GM23338 (cell line): ENCODE results near the gene FBXL2.

Experiments
- CREB1 ChIP-seq: fragments of 250-450 bp; sonication (Bioruptor Pico); IDR thresholded peaks from 2 replicates; pipeline ENCODE4 v1.5.0; 2020; ENCODE audit warnings: low read depth, mild to moderate bottlenecking, moderate library complexity
- CTCF ChIP-seq, 2 experiments: fragments of 200-600 bp in 1 of 2; sonication (generic) in 1 of 2; conservative IDR thresholded peaks; 2 replicates each; pipeline versions ENCODE4 v1.5.1 to v1.6.1; 2016 to 2017; ENCODE audit warnings: antibody characterized with exemption in 2 of 2, low read depth in 2 of 2, mild to moderate bottlenecking in 2 of 2, moderate library complexity in 1 of 2
- EZH2 ChIP-seq: fragments of 200-600 bp; sonication (generic); IDR thresholded peaks from one replicate; pipeline ENCODE4 v1.8.0; 2017; ENCODE audit warnings: antibody characterized with exemption, mild to moderate bottlenecking, low read depth; ENCODE audit not compliant: unreplicated experiment
- EZH2phosphoT487 ChIP-seq: fragments of 200-600 bp; sonication (generic); IDR thresholded peaks from one replicate; pipeline ENCODE4 v1.8.1; 2018; ENCODE audit warnings: antibody characterized with exemption; ENCODE audit not compliant: unreplicated experiment
- JUNB ChIP-seq: IDR thresholded peaks from one replicate; pipeline ENCODE4 v1.6.1; 2016; ENCODE audit warnings: antibody characterized with exemption; ENCODE audit not compliant: unreplicated experiment
- NANOG ChIP-seq: IDR thresholded peaks from 2 replicates; pipeline ENCODE4 v1.6.1; 2016; ENCODE audit warnings: antibody characterized with exemption, borderline replicate concordance
- POLR2AphosphoS5 ChIP-seq: IDR thresholded peaks from 2 replicates; pipeline ENCODE4 v1.6.1; 2016; ENCODE audit warnings: antibody characterized with exemption, low read depth
- REST ChIP-seq: IDR thresholded peaks from one replicate; pipeline ENCODE4 v1.6.1; 2018; ENCODE audit warnings: antibody characterized with exemption; ENCODE audit not compliant: unreplicated experiment
- STAT1 ChIP-seq: IDR thresholded peaks from one replicate; pipeline ENCODE4 v1.6.1; 2016; ENCODE audit warnings: antibody characterized with exemption; ENCODE audit not compliant: unreplicated experiment
- ZNF114 ChIP-seq: fragments of 250-450 bp; sonication (Bioruptor Pico); IDR thresholded peaks from 2 replicates; pipeline ENCODE4 v1.5.0; 2020; ENCODE audit warnings: mild to moderate bottlenecking, moderate library complexity
- ZNF331 ChIP-seq: fragments of 250-450 bp; sonication (Bioruptor Pico); IDR thresholded peaks from 2 replicates; pipeline ENCODE4 v1.5.0; 2020; ENCODE audit warnings: low read depth, mild to moderate bottlenecking, moderate library complexity
- TF ChIP-seq, protein P1 (sequence below): IDR thresholded peaks from 2 replicates; pipeline ENCODE4 v1.6.1; 2016; ENCODE audit warnings: antibody characterized with exemption
- TF ChIP-seq, protein P2 (sequence below): fragments of 250-450 bp; sonication (Bioruptor Pico); IDR thresholded peaks from 2 replicates; pipeline ENCODE4 v1.5.0; 2020; ENCODE audit warnings: mild to moderate bottlenecking, moderate library complexity

- TF ChIP-seq CTCF (conservative IDR thresholded peaks at IDR 0.05; ENCODE audit: low read depth in 2 of 2) (no peak), ZNF331 (CRISPR knock-in tag) (no peak), REST (no peak), EZH2phosphoT487 (no peak), EZH2 (no peak), POLR2AphosphoS5 (no peak), JUNB (no peak), STAT1 (no peak), ZNF114 (CRISPR knock-in tag) (no peak), NANOG (no peak), CREB1 (CRISPR knock-in tag) (no peak)
- TF ChIP-seq, protein P1, sequence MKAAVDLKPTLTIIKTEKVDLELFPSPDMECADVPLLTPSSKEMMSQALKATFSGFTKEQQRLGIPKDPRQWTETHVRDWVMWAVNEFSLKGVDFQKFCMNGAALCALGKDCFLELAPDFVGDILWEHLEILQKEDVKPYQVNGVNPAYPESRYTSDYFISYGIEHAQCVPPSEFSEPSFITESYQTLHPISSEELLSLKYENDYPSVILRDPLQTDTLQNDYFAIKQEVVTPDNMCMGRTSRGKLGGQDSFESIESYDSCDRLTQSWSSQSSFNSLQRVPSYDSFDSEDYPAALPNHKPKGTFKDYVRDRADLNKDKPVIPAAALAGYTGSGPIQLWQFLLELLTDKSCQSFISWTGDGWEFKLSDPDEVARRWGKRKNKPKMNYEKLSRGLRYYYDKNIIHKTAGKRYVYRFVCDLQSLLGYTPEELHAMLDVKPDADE, result no peak
- TF ChIP-seq, protein P2, sequence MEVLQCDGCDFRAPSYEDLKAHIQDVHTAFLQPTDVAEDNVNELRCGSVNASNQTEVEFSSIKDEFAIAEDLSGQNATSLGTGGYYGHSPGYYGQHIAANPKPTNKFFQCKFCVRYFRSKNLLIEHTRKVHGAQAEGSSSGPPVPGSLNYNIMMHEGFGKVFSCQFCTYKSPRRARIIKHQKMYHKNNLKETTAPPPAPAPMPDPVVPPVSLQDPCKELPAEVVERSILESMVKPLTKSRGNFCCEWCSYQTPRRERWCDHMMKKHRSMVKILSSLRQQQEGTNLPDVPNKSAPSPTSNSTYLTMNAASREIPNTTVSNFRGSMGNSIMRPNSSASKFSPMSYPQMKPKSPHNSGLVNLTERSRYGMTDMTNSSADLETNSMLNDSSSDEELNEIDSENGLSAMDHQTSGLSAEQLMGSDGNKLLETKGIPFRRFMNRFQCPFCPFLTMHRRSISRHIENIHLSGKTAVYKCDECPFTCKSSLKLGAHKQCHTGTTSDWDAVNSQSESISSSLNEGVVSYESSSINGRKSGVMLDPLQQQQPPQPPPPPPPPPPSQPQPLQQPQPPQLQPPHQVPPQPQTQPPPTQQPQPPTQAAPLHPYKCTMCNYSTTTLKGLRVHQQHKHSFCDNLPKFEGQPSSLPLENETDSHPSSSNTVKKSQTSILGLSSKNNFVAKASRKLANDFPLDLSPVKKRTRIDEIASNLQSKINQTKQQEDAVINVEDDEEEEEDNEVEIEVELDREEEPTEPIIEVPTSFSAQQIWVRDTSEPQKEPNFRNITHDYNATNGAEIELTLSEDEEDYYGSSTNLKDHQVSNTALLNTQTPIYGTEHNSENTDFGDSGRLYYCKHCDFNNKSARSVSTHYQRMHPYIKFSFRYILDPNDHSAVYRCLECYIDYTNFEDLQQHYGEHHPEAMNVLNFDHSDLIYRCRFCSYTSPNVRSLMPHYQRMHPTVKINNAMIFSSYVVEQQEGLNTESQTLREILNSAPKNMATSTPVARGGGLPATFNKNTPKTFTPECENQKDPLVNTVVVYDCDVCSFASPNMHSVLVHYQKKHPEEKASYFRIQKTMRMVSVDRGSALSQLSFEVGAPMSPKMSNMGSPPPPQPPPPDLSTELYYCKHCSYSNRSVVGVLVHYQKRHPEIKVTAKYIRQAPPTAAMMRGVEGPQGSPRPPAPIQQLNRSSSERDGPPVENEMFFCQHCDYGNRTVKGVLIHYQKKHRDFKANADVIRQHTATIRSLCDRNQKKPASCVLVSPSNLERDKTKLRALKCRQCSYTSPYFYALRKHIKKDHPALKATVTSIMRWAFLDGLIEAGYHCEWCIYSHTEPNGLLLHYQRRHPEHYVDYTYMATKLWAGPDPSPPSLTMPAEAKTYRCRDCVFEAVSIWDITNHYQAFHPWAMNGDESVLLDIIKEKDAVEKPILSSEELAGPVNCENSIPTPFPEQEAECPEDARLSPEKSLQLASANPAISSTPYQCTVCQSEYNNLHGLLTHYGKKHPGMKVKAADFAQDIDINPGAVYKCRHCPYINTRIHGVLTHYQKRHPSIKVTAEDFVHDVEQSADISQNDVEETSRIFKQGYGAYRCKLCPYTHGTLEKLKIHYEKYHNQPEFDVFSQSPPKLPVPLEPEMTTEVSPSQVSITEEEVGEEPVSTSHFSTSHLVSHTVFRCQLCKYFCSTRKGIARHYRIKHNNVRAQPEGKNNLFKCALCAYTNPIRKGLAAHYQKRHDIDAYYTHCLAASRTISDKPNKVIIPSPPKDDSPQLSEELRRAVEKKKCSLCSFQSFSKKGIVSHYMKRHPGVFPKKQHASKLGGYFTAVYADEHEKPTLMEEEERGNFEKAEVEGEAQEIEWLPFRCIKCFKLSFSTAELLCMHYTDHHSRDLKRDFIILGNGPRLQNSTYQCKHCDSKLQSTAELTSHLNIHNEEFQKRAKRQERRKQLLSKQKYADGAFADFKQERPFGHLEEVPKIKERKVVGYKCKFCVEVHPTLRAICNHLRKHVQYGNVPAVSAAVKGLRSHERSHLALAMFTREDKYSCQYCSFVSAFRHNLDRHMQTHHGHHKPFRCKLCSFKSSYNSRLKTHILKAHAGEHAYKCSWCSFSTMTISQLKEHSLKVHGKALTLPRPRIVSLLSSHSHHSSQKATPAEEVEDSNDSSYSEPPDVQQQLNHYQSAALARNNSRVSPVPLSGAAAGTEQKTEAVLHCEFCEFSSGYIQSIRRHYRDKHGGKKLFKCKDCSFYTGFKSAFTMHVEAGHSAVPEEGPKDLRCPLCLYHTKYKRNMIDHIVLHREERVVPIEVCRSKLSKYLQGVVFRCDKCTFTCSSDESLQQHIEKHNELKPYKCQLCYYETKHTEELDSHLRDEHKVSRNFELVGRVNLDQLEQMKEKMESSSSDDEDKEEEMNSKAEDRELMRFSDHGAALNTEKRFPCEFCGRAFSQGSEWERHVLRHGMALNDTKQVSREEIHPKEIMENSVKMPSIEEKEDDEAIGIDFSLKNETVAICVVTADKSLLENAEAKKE (CRISPR knock-in tag), result no peak
Measured at GRCh38 chr3:33313331-33313730, 36.1 kb downstream of the FBXL2 start.
